Esophagus muscularis mucosa (tissue), 3 donors: ENCODE measurements around the gene IRX2.

Experiments
- CTCF ChIP-seq, 3 experiments: fragments of 200-600 bp in 2 of 3; fragments of 450-650 bp in 1 of 3; sonication (generic) in 2 of 3; IDR thresholded peaks; one replicate each; pipeline ENCODE4 v1.5.1; 2017 to 2019; ENCODE audit warnings: antibody characterized with exemption in 3 of 3, mild to moderate bottlenecking in 2 of 3, moderate library complexity in 1 of 3
- POLR2AphosphoS5 ChIP-seq, 2 donors: sonication (generic); formaldehyde crosslinking; IDR thresholded peaks; one replicate each; pipeline ENCODE4 v1.6.1; 2017; ENCODE audit warnings: antibody characterized with exemption in 2 of 2

DNA sequence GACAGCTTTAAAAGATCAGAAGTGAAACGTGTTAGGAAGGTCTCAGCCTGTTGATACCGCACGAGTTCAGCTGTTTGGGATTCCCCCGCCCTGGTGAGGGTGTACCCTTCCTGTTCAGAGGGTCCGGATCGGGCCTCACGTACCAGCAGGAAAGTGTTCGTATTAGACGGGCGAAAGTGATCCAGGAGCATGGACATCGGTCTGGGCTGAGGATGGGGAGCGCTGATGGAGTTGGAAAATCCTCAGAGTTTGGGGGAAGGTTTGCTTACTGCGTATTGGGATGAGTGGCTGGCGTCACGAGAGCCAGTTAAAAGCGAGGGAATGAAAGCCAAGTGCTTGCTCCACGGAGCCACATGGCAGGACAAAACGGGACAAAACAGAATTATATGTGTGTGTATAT, 47.4 kb downstream of the IRX2 start:
- TF ChIP-seq POLR2AphosphoS5 (IDR thresholded peaks at IDR 0.05) (no peak), CTCF (IDR thresholded peaks at IDR 0.05) (no peak)
